ENCODE data around the gene ADAMTS7. TPM values are rescaled to one million over a fixed set of nuclear protein-coding genes. Genes with fewer than 3 reads are reported as not detected.
"Not testable (repeated sequence)": the region's sequence is repeated elsewhere in the genome, so short reads cannot be mapped to it uniquely, and the experiment has no call there.

Gene ADAMTS7
- total and polyA plus RNA-seq, 4 donors = 4.9 to 20.4 (median 10.6) TPM

GRCh38 chr15:78807359-78807758 is 3.9 kb downstream of the ADAMTS7 start:
- no peaks in the 10 kb centered on the region for H3K36me3 ChIP-seq (ENCODE audit: control insufficient read depth, insufficient read depth, low read length)
- no peak for DNase-seq (ENCODE audit: low read depth in 4 of 6, low spot score in 6 of 6)
- H3K4me3 ChIP-seq (ENCODE audit: low read depth, low read length) = no peak overlapping the region
- no peaks in the 10 kb centered on the region for H3K9me3 ChIP-seq (ENCODE audit: control insufficient read depth, insufficient read depth, low read length)
- no peaks in the 10 kb centered on the region for H3K27me3 ChIP-seq (ENCODE audit: control insufficient read depth, insufficient read depth, low read length)
- H3K4me1 ChIP-seq (ENCODE audit: control insufficient read depth, insufficient read depth, low read length) = peaks cover 31% of the 10 kb centered on the region
- H3K27ac ChIP-seq (ENCODE audit: low read depth, low read length) = no peak overlapping the region
- WGBS (ENCODE audit: insufficient coverage) = no CpG with 5 or more reads among the region's 2 CpGs

GRCh38 chr15:78804391-78804792 is 6.9 kb downstream of the ADAMTS7 start:
- peak in 5 of 6 donors; percentile 1 to 65 (median 12) for DNase-seq (ENCODE audit: low read depth in 4 of 6, low spot score in 6 of 6)
- Histone ChIP-seq H3K4me3 (ENCODE audit: low read depth, low read length) (no peak overlapping the region), H3K36me3 (ENCODE audit: control insufficient read depth, insufficient read depth, low read length) (peaks cover 3% of the 10 kb centered on the region), H3K27ac (ENCODE audit: low read depth, low read length) (no peak overlapping the region), H3K4me1 (ENCODE audit: control insufficient read depth, insufficient read depth, low read length) (peaks cover 10% of the 10 kb centered on the region), H3K27me3 (ENCODE audit: control insufficient read depth, insufficient read depth, low read length) (no peaks in the 10 kb centered on the region), H3K9me3 (ENCODE audit: control insufficient read depth, insufficient read depth, low read length) (no peaks in the 10 kb centered on the region)
- WGBS (ENCODE audit: insufficient coverage) = 7% methylated on average over 13 of the region's 14 CpGs

DNA sequence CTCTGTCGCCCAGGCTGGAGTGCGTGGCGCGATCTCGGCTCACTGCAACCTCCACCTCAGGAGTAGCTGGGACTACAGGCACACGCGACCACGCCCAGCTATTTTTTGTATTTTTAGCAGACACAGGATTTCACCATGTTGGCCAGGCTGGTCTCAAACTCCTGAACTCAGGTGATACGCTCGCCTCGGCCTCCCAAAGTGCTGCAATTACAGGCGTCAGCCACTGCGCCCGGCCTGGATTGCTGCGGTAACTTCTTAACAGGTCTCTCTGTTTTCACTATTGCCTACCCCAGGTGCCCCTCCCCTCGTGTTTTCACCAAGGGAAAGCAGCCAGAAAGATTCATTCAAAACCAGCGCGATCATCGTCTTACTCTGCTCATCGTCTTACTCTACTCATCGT is 10.5 kb downstream of the ADAMTS7 start:
- Histone ChIP-seq H3K36me3 (ENCODE audit: control insufficient read depth, insufficient read depth, low read length) (peaks cover 24% of the 10 kb centered on the region), H3K27me3 (ENCODE audit: control insufficient read depth, insufficient read depth, low read length) (no peaks in the 10 kb centered on the region), H3K9me3 (ENCODE audit: control insufficient read depth, insufficient read depth, low read length) (no peaks in the 10 kb centered on the region), H3K4me1 (ENCODE audit: control insufficient read depth, insufficient read depth, low read length) (peaks cover 10% of the 10 kb centered on the region), H3K27ac (ENCODE audit: low read depth, low read length) (no peak overlapping the region), H3K4me3 (ENCODE audit: low read depth, low read length) (no peak overlapping the region)
- 90% methylated on average over 20 of the region's 21 CpGs for WGBS (ENCODE audit: insufficient coverage)
- DNase-seq (ENCODE audit: low read depth in 4 of 6, low spot score in 6 of 6) = no peak

DNA sequence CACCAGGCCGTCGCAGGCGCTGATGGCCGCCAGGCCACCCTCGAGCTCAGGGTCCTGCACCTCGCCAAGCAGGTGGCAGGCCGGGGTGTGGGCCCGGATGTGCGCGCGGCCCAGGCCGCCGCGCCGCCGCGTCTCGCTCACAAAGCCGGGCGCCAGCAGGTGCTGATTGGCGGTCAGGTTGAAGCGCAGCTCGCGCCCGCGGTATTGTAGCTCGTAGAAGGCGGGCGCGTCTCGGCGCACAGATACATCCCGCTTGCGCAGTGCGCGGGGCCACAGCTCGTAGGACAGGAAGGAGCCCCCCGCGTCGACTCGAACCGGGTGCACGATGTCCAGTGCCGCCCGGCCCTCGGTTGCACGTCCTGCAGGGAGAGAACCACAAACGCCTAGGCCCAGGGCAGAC is 11.1 kb downstream of the ADAMTS7 start:
- peaks cover 10% of the 10 kb centered on the region for H3K4me1 ChIP-seq (ENCODE audit: control insufficient read depth, insufficient read depth, low read length)
- H3K27me3 ChIP-seq (ENCODE audit: control insufficient read depth, insufficient read depth, low read length) = no peaks in the 10 kb centered on the region
- WGBS (ENCODE audit: insufficient coverage) = 86% methylated on average over 48 of the region's 48 CpGs
- H3K36me3 ChIP-seq (ENCODE audit: control insufficient read depth, insufficient read depth, low read length) = peaks cover 30% of the 10 kb centered on the region
- H3K4me3 ChIP-seq (ENCODE audit: low read depth, low read length) = no peak overlapping the region
- no peak for DNase-seq (ENCODE audit: low read depth in 4 of 6, low spot score in 6 of 6)
- H3K27ac ChIP-seq (ENCODE audit: low read depth, low read length) = no peak overlapping the region
- H3K9me3 ChIP-seq (ENCODE audit: control insufficient read depth, insufficient read depth, low read length) = no peaks in the 10 kb centered on the region

GRCh38 chr15:78799102-78799501 is 12.2 kb downstream of the ADAMTS7 start:
- not testable (repeated sequence) for H3K4me1 ChIP-seq (ENCODE audit: control insufficient read depth, insufficient read depth, low read length); DNase-seq (ENCODE audit: low read depth in 4 of 6, low spot score in 6 of 6); H3K27ac ChIP-seq (ENCODE audit: low read depth, low read length); H3K4me3 ChIP-seq (ENCODE audit: low read depth, low read length); H3K9me3 ChIP-seq (ENCODE audit: control insufficient read depth, insufficient read depth, low read length); H3K27me3 ChIP-seq (ENCODE audit: control insufficient read depth, insufficient read depth, low read length)
- peaks cover 40% of the 10 kb centered on the region for H3K36me3 ChIP-seq (ENCODE audit: control insufficient read depth, insufficient read depth, low read length)
- 100% methylated on average over 1 of the region's 7 CpGs for WGBS (ENCODE audit: insufficient coverage)

DNA sequence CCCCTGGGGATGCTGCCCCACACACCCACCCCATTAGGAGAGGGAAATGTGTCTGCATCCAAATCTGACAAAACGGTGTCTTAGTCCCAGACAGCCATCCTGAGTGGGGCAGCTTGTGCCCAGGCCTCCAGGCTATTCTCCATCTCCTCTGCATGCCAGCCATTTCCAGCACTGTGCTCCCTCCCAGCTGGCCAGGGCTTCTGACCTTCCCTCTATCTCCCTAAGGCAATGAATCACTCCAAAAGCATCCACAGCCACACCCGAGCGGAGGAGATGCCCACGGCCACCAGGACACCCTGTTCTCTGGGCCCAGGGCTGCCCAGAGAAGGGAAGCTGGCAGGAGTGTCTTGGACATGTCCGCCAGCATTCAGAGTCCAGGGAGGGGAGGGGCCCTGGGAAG is 12.9 kb downstream of the ADAMTS7 start:
- 73% methylated on average over 5 of the region's 5 CpGs for WGBS (ENCODE audit: insufficient coverage)
- H3K27ac ChIP-seq (ENCODE audit: low read depth, low read length); DNase-seq (ENCODE audit: low read depth in 4 of 6, low spot score in 6 of 6); H3K9me3 ChIP-seq (ENCODE audit: control insufficient read depth, insufficient read depth, low read length); H3K4me3 ChIP-seq (ENCODE audit: low read depth, low read length); H3K27me3 ChIP-seq (ENCODE audit: control insufficient read depth, insufficient read depth, low read length); H3K4me1 ChIP-seq (ENCODE audit: control insufficient read depth, insufficient read depth, low read length): not testable (repeated sequence)
- peaks cover 46% of the 10 kb centered on the region for H3K36me3 ChIP-seq (ENCODE audit: control insufficient read depth, insufficient read depth, low read length)

GRCh38 chr15:78797951-78798350 is 13.3 kb downstream of the ADAMTS7 start:
- H3K27ac ChIP-seq (ENCODE audit: low read depth, low read length) = no peak overlapping the region
- no peak for DNase-seq (ENCODE audit: low read depth in 4 of 6, low spot score in 6 of 6)
- WGBS (ENCODE audit: insufficient coverage) = 88% methylated on average over 9 of the region's 13 CpGs
- H3K9me3 ChIP-seq (ENCODE audit: control insufficient read depth, insufficient read depth, low read length) = no peaks in the 10 kb centered on the region
- peaks cover 46% of the 10 kb centered on the region for H3K36me3 ChIP-seq (ENCODE audit: control insufficient read depth, insufficient read depth, low read length)
- H3K4me1 ChIP-seq (ENCODE audit: control insufficient read depth, insufficient read depth, low read length) = no peaks in the 10 kb centered on the region
- no peaks in the 10 kb centered on the region for H3K27me3 ChIP-seq (ENCODE audit: control insufficient read depth, insufficient read depth, low read length)
- H3K4me3 ChIP-seq (ENCODE audit: low read depth, low read length) = no peak overlapping the region

- H3K4me1 ChIP-seq (ENCODE audit: control insufficient read depth, insufficient read depth, low read length) = no peaks in the 10 kb centered on the region
- no peaks in the 10 kb centered on the region for H3K27me3 ChIP-seq (ENCODE audit: control insufficient read depth, insufficient read depth, low read length)
- no peak overlapping the region for H3K27ac ChIP-seq (ENCODE audit: low read depth, low read length)
- H3K4me3 ChIP-seq (ENCODE audit: low read depth, low read length) = no peak overlapping the region
- 92% methylated on average over 15 of the region's 15 CpGs for WGBS (ENCODE audit: insufficient coverage)
- H3K9me3 ChIP-seq (ENCODE audit: control insufficient read depth, insufficient read depth, low read length) = no peaks in the 10 kb centered on the region
- H3K36me3 ChIP-seq (ENCODE audit: control insufficient read depth, insufficient read depth, low read length) = peaks cover 47% of the 10 kb centered on the region
- DNase-seq (ENCODE audit: low read depth in 4 of 6, low spot score in 6 of 6) = no peak
Measured at GRCh38 chr15:78796510-78796909, 14.8 kb downstream of the ADAMTS7 start.

DNA sequence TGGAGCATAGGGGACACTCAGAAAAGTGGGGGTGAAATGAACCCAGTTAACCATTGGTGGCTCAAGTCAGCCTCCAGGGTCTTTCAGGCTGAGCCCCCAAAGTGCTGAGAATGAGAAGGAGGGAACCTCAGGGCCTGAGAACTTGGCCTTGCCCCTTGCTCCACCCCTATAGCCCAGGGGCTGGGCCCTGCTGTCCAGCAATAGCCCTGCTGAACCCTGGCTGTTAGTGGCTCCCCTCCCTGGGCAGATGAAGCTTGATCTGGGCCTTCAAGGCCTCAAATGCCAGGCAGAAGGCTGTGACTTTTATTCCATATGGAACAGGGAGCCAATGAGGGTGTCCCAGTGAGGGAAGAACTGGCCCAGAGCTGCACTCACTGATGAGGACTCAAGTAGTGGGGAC is 16.2 kb downstream of the ADAMTS7 start:
- Histone ChIP-seq H3K27me3 (ENCODE audit: control insufficient read depth, insufficient read depth, low read length) (no peaks in the 10 kb centered on the region), H3K27ac (ENCODE audit: low read depth, low read length) (no peak overlapping the region), H3K4me1 (ENCODE audit: control insufficient read depth, insufficient read depth, low read length) (no peaks in the 10 kb centered on the region), H3K9me3 (ENCODE audit: control insufficient read depth, insufficient read depth, low read length) (no peaks in the 10 kb centered on the region), H3K4me3 (ENCODE audit: low read depth, low read length) (no peak overlapping the region), H3K36me3 (ENCODE audit: control insufficient read depth, insufficient read depth, low read length) (peaks cover 55% of the 10 kb centered on the region)
- DNase-seq (ENCODE audit: low read depth in 4 of 6, low spot score in 6 of 6) = no peak

DNA sequence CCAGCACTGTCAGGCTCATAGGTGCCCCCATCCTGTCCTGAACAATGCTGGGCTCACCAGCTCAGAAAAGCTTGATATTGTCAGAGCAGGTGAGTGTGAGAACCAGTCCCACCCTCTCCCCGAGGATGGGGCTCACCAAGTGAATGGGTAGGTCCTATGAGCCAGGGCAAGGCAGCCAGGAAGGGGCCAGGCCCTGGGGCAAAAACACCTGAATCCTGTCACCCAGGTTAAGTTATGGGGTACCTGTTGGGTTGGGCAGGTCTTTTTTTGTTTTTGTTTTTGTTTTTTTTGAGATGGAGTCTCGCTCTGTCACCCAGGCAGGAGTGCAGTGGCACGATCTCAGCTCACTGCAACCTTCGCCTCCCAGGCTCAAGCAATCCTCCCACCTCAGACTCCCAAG is 16.8 kb downstream of the ADAMTS7 start:
- 100% methylated on average over 1 of the region's 4 CpGs for WGBS (ENCODE audit: insufficient coverage)
- H3K9me3 ChIP-seq (ENCODE audit: control insufficient read depth, insufficient read depth, low read length); H3K27ac ChIP-seq (ENCODE audit: low read depth, low read length); H3K4me3 ChIP-seq (ENCODE audit: low read depth, low read length); DNase-seq (ENCODE audit: low read depth in 4 of 6, low spot score in 6 of 6); H3K27me3 ChIP-seq (ENCODE audit: control insufficient read depth, insufficient read depth, low read length); H3K4me1 ChIP-seq (ENCODE audit: control insufficient read depth, insufficient read depth, low read length): not testable (repeated sequence)
- H3K36me3 ChIP-seq (ENCODE audit: control insufficient read depth, insufficient read depth, low read length) = peaks cover 59% of the 10 kb centered on the region

Measured in spinal cord (tissue), 10 donors.